Activated CD8-positive, alpha-beta T cell treated with anti-CD3 and anti-CD28 coated beads, Interleukin-2, amount 10 ng/mL, durations not matched to agents 7 days and 5 days (primary cell): ENCODE results near the gene SLC25A51. TPM values are rescaled to one million over a fixed set of nuclear protein-coding genes. Genes with fewer than 3 reads are reported as not detected.

Experiments used
- ATAC-seq: fragments of 150-1000 bp; cut with Tn5 transposase; one replicate; pipeline ENCODE4 v1.10.0; 2021; ENCODE audit warnings: moderate library complexity
- CTCF ChIA-PET: fragments of 350-600 bp; sonication (Branson Sonifier 250); formaldehyde crosslinking; loops from one replicate; lab custom pipeline; 2021; ENCODE audit warnings: antibody characterized with exemption; lab: Charles Lee
- POLR2A ChIA-PET: fragments of 350-600 bp; sonication (Branson Sonifier 250); formaldehyde crosslinking; loops from one replicate; lab custom pipeline; 2021; ENCODE audit warnings: antibody characterized with exemption; lab: Charles Lee
- DNase-seq: peaks from one replicate; pipeline ENCODE4 v3.0.0-alpha.2; 2020
- H3K27ac Mint-ChIP-seq: one replicate; pipeline ENCODE4 v1.8.0; 2021; ENCODE audit warnings: mild to moderate bottlenecking, mixed read lengths
- H3K27me3 Mint-ChIP-seq: one replicate; pipeline ENCODE4 v1.8.0; 2021; ENCODE audit warnings: low read depth, mixed read lengths
- H3K36me3 Mint-ChIP-seq: one replicate; pipeline ENCODE4 v1.8.0; 2021; ENCODE audit warnings: low read depth, mixed read lengths
- H3K4me1 Mint-ChIP-seq: one replicate; pipeline ENCODE4 v1.8.0; 2021; ENCODE audit warnings: low read depth, mixed read lengths
- H3K4me3 Mint-ChIP-seq: one replicate; pipeline ENCODE4 v1.8.0; 2021; ENCODE audit warnings: mild to moderate bottlenecking, mixed read lengths
- H3K9me3 Mint-ChIP-seq: one replicate; pipeline ENCODE4 v1.8.0; 2022; ENCODE audit warnings: mixed read lengths; ENCODE audit not compliant: insufficient read depth
- total RNA-seq, 2 experiments: library from RNA; stranded (reverse); gene quantifications; one replicate each; pipeline ENCODE4 v1.2.3, GENCODE V29; 2021

Gene SLC25A51
- total RNA-seq, 2 experiments from 2014 or later: 31.7 to 33.6 TPM

GRCh38 chr9:37839496-37840461 lies 64.1 kb downstream of the SLC25A51 start:
- peaks cover 7% of the 10 kb centered on the region for H3K36me3 Mint-ChIP-seq
- no peak overlapping the region for H3K27ac Mint-ChIP-seq
- H3K4me3 Mint-ChIP-seq: no peak overlapping the region
- no peaks in the 10 kb centered on the region for H3K4me1 Mint-ChIP-seq
- H3K27me3 Mint-ChIP-seq: no peaks in the 10 kb centered on the region
- DNase-seq (no peak), ATAC-seq (no peak)
- POLR2A ChIA-PET: no interaction called here
- CTCF ChIA-PET: interaction anchor here (0.5 kb wide), 1 partner anchor 665 kb away, joined by 3 read pairs; no protein-coding TSS in a partner anchor
- no peaks in the 10 kb centered on the region for H3K9me3 Mint-ChIP-seq

Other genes starting within 250 kb of the SLC25A51 start
- gene TRMT10B, start 150.3 kb downstream of the SLC25A51 start, total RNA-seq: 10 to 100 TPM; 11.4 to 12.9 TPM
- gene EXOSC3, start 119.1 kb downstream of the SLC25A51 start, total RNA-seq: 10 to 100 TPM; 86.0 to 88.4 TPM
- gene DCAF10, start 103.3 kb downstream of the SLC25A51 start, total RNA-seq: 10 to 100 TPM; 19.7 to 21.2 TPM
- gene SHB, start 165.1 kb upstream of the SLC25A51 start, total RNA-seq: under 1 TPM; 0.57 to 0.58 TPM